DND-41 (cell line): ENCODE measurements around the gene KAZN.

Experiments used
- ATAC-seq: fragments of 200-7000 bp; cut with Tn5 transposase; 3 replicates; pipeline ENCODE4 v1.9.1; 2021; ENCODE audit warnings: low read depth; ENCODE audit not compliant: insufficient read depth
- DNase-seq: peaks from one replicate; pipeline ENCODE4 v3.0.0-alpha.2; 2020
- H2AFZ ChIP-seq: 2 replicates; pipeline ENCODE4 v1.6.0; 2012; ENCODE audit warnings: low read depth, low read length
- H3K27ac ChIP-seq: 2 replicates; pipeline ENCODE4 v1.5.1; 2012; ENCODE audit warnings: low read length, inconsistent platforms
- H3K27me3 ChIP-seq: fragments of 200-600 bp; sonication (generic); 2 replicates; pipeline ENCODE4 v1.6.0; 2012; ENCODE audit warnings: low read length, mild to moderate bottlenecking, inconsistent platforms; ENCODE audit not compliant: insufficient read depth, poor library complexity
- H3K36me3 ChIP-seq: 2 replicates; pipeline ENCODE4 v1.5.1; 2012; ENCODE audit warnings: low read length, inconsistent platforms; ENCODE audit not compliant: insufficient read depth
- H3K4me1 ChIP-seq: 2 replicates; pipeline ENCODE4 v1.5.1; 2012; ENCODE audit warnings: mild to moderate bottlenecking, low read length; ENCODE audit not compliant: insufficient read depth
- H3K4me2 ChIP-seq: 2 replicates; pipeline ENCODE4 v1.6.0; 2012; ENCODE audit warnings: mild to moderate bottlenecking, moderate library complexity, low read length, inconsistent platforms; ENCODE audit not compliant: insufficient read depth
- H3K4me3 ChIP-seq, 2 experiments: fragments of 200-600 bp in 1 of 2; shearing (Covaris generic) in 1 of 2; 2 replicates each; pipeline ENCODE4 v1.5.1; 2012 to 2016; ENCODE audit warnings: inconsistent platforms in 2 of 2, low read length in 2 of 2, mild to moderate bottlenecking in 2 of 2, low read depth in 1 of 2, moderate library complexity in 1 of 2
- H3K79me2 ChIP-seq: 2 replicates; pipeline ENCODE4 v1.6.0; 2012; ENCODE audit warnings: low read length, inconsistent platforms; ENCODE audit not compliant: insufficient read depth
- H3K9ac ChIP-seq: 2 replicates; pipeline ENCODE4 v1.6.0; 2012; ENCODE audit warnings: low read depth, mild to moderate bottlenecking, inconsistent platforms, low read length, moderate library complexity
- H3K9me3 ChIP-seq: 2 replicates; pipeline ENCODE4 v1.5.1; 2012; ENCODE audit warnings: low read length, moderate library complexity, mild to moderate bottlenecking, inconsistent platforms; ENCODE audit not compliant: insufficient read depth, severe bottlenecking
- H4K20me1 ChIP-seq: 2 replicates; pipeline ENCODE4 v1.6.0; 2012; ENCODE audit warnings: low read length; ENCODE audit not compliant: insufficient read depth
- CTCF ChIP-seq: IDR thresholded peaks from 2 replicates; pipeline ENCODE4 v1.5.1; 2012; ENCODE audit warnings: borderline replicate concordance, low read length, moderate library complexity, mild to moderate bottlenecking; ENCODE audit not compliant: poor library complexity, severe bottlenecking; ENCODE audit errors: extremely low read depth
- EZH2 ChIP-seq: IDR thresholded peaks from 3 replicates; pipeline ENCODE4 v1.6.1; 2012; ENCODE audit warnings: borderline replicate concordance, low read depth, mild to moderate bottlenecking, moderate library complexity, low read length, inconsistent platforms; ENCODE audit not compliant: severe bottlenecking

The KAZN gene

DNA sequence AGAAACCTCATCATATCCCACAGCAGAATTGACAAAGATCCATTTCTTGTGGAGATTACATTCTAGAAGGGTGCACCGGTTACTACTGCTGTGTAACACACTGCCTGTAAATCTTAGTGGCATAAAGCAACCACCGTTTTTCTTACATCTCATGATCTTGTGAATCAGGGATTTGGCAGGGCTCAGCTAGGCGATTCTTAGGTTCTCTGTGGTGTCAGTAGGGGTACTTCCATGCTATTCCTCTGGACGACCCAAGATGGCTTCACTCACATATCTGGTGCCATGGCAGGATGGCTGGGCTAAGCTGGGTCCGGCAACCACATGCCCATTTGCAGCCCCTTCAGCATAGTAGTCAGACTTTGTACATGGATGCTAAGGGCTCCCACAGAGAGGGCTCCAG, 375.3 kb downstream of the KAZN start:
- TF ChIP-seq CTCF (no peak), EZH2 (no peak)
- no peak for ATAC-seq
- no peak for DNase-seq
- H3K27me3 ChIP-seq = no peaks in the 10 kb centered on the region
- peaks cover 17% of the 10 kb centered on the region for H3K4me1 ChIP-seq
- H3K4me2 ChIP-seq = no peak overlapping the region
- no peak overlapping the region for H3K9ac ChIP-seq
- peaks cover 16% of the 10 kb centered on the region for H3K79me2 ChIP-seq
- peaks cover 32% of the 10 kb centered on the region for H4K20me1 ChIP-seq
- H3K36me3 ChIP-seq = peaks cover 13% of the 10 kb centered on the region
- H3K9me3 ChIP-seq = no peaks in the 10 kb centered on the region
- no peak overlapping the region for H3K4me3 ChIP-seq
- no peak overlapping the region for H3K27ac ChIP-seq
- H2AFZ ChIP-seq = no peak overlapping the region

GRCh38 chr1:14974361-14974760, 375.9 kb downstream of the KAZN start:
- no peak for DNase-seq

DNA sequence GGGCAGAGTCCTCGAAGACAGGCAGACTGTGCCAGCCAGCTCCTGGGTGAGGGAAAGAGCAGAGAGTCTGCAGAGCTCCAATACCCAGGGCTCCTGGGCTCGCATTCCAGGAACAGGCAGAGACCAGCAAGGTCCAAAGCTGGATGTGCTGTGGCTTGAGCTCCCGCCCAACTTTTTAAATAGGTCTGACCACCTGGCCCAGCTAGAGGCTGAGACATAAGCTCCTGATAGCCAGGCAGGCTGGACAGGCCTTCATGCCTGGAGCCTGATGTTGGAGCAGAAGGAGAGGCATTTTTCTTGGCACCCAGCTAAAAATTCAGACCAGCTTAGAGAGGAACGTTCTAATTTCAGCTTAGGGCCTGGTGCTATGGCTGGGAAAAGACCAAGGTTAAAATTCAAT, 376.6 kb downstream of the KAZN start:
- Histone ChIP-seq H3K4me1 (peaks cover 3% of the 10 kb centered on the region), H3K4me3 (no peak overlapping the region), H3K36me3 (peaks cover 13% of the 10 kb centered on the region), H4K20me1 (peaks cover 34% of the 10 kb centered on the region), H3K9ac (no peak overlapping the region), H3K9me3 (no peaks in the 10 kb centered on the region), H3K27ac (no peak overlapping the region), H3K4me2 (no peak overlapping the region), H3K79me2 (peaks cover 14% of the 10 kb centered on the region), H2AFZ (no peak overlapping the region), H3K27me3 (no peaks in the 10 kb centered on the region)
- ATAC-seq = no peak
- no peak for DNase-seq
- TF ChIP-seq EZH2 (no peak), CTCF (no peak)

More at GRCh38 chr1:14974361-14974760, 375.9 kb downstream of the KAZN start:
- TF ChIP-seq CTCF = no peak
- no peak for TF ChIP-seq EZH2
- Histone ChIP-seq H3K9ac (no peak overlapping the region), H3K27me3 (no peaks in the 10 kb centered on the region), H3K36me3 (peaks cover 13% of the 10 kb centered on the region), H3K27ac (no peak overlapping the region), H3K4me1 (peaks cover 11% of the 10 kb centered on the region), H3K4me3 (no peak overlapping the region), H3K79me2 (peaks cover 16% of the 10 kb centered on the region), H3K4me2 (no peak overlapping the region), H4K20me1 (peaks cover 33% of the 10 kb centered on the region), H3K9me3 (no peaks in the 10 kb centered on the region), H2AFZ (no peak overlapping the region)
- no peak for ATAC-seq

- no peak for DNase-seq
- Histone ChIP-seq H3K9ac (no peak overlapping the region), H3K79me2 (0 out of 2 replicates have a peak, but pooled peaks cover 7% of the 10 kb centered on the region), H3K4me2 (no peak overlapping the region), H3K27me3 (no peaks in the 10 kb centered on the region), H3K4me3 (no peak overlapping the region), H2AFZ (no peak overlapping the region), H3K27ac (no peak overlapping the region), H3K9me3 (no peaks in the 10 kb centered on the region), H3K36me3 (peaks cover 13% of the 10 kb centered on the region), H3K4me1 (no peaks in the 10 kb centered on the region), H4K20me1 (peaks cover 27% of the 10 kb centered on the region)
- ATAC-seq = no peak
- TF ChIP-seq EZH2 (no peak), CTCF (no peak)
These were observed 377.8 kb downstream of the KAZN start for GRCh38 chr1:14976256-14976655.
